Fibroblast of mammary gland (primary cell): ENCODE data around the gene CHRNA4.

Experiments used
- DNase-seq: peaks from one replicate; pipeline ENCODE4 v3.0.0-alpha.2; 2010; ENCODE audit warnings: low read depth
- H3K4me3 ChIP-seq: 2 replicates; pipeline ENCODE4 v1.5.1; 2011; ENCODE audit warnings: low read depth, mild to moderate bottlenecking, low read length, moderate library complexity; ENCODE audit not compliant: control insufficient read depth
- CTCF ChIP-seq: conservative IDR thresholded peaks from 2 replicates; pipeline ENCODE4 v1.5.1; 2011; ENCODE audit warnings: low read depth, low read length, inconsistent platforms; ENCODE audit not compliant: control insufficient read depth, insufficient read depth

CHRNA4 gene

GRCh38 chr20:63311186-63311832 is 49.8 kb downstream of the CHRNA4 start:
- no peak for DNase-seq
- no peak for TF ChIP-seq CTCF
- H3K4me3 ChIP-seq = no peak overlapping the region

GRCh38 chr20:63310265-63310991 is 50.7 kb downstream of the CHRNA4 start:
- H3K4me3 ChIP-seq = no peak overlapping the region
- TF ChIP-seq CTCF = no peak
- peak; percentile 48 for DNase-seq

GRCh38 chr20:63309261-63310071 is 51.7 kb downstream of the CHRNA4 start:
- peak; percentile 65 for TF ChIP-seq CTCF
- peak; percentile 20 for DNase-seq
- no peak overlapping the region for H3K4me3 ChIP-seq

- TF ChIP-seq CTCF = no peak
- DNase-seq = no peak
- H3K4me3 ChIP-seq = no peak overlapping the region
Measured at GRCh38 chr20:63308218-63308911, 52.8 kb downstream of the CHRNA4 start.

GRCh38 chr20:63307538-63308217 is 53.5 kb downstream of the CHRNA4 start:
- no peak for DNase-seq
- TF ChIP-seq CTCF = no peak
- H3K4me3 ChIP-seq = no peak overlapping the region
